ENCODE results near the gene CMSS1.

The CMSS1 gene

GRCh38 chr3:100171211-100171914, 353.7 kb downstream of the CMSS1 start:
- POLR2A ChIA-PET = no interaction called here
- TF ChIP-seq CTCF (IDR thresholded peaks at IDR 0.05; ENCODE audit: control extremely low read depth, extremely low read depth, low read depth, missing control alignments) = no peak
- DNase-seq (ENCODE audit: extremely low spot score) = no peak
- CTCF ChIA-PET = interaction anchor here (1.1 to 1.2 kb wide), 2 partner anchors 16 to 67 kb away, joined by 3 read pairs; no protein-coding TSS in a partner anchor

DNA sequence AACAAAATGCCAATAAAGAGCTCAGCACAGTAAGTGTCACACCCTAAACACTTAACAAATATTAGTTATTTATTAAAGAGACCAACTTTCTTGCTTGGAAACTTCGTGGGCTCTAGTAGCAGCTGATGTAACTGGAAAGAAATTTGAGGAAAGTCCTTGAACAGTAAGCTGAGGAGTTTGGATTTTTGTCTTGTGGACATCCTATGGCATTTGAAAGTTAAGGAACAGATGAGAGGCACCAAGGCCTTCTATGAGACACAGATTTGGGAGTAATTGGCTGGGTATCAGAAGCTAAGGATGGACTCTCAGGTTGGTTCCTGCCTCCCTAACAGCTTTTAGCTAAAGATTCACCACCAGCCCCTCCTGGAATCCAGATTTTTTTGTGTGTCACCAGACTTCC, 356.3 kb downstream of the CMSS1 start:
- no peak for DNase-seq (ENCODE audit: extremely low spot score)
- no peak for TF ChIP-seq CTCF (IDR thresholded peaks at IDR 0.05; ENCODE audit: control extremely low read depth, extremely low read depth, low read depth, missing control alignments)
- CTCF ChIA-PET = interaction anchor here (1.0 to 1.7 kb wide), 4 partner anchors 11 to 342 kb away, joined by 3 to 7 read pairs (median 5); no protein-coding TSS in a partner anchor
- POLR2A ChIA-PET = no interaction called here

GRCh38 chr3:100175637-100176280, 358.1 kb downstream of the CMSS1 start:
- no peak for DNase-seq (ENCODE audit: extremely low spot score)
- ChIA-PET CTCF (interaction anchor here (0.6 to 1.5 kb wide), 5 partner anchors 10 to 333 kb away, joined by 3 to 6 read pairs (median 3); no protein-coding TSS in a partner anchor), POLR2A (no interaction called here)
- TF ChIP-seq CTCF (IDR thresholded peaks at IDR 0.05; ENCODE audit: control extremely low read depth, extremely low read depth, low read depth, missing control alignments) = no peak

GRCh38 chr3:100179692-100180349, 362.2 kb downstream of the CMSS1 start:
- ChIA-PET POLR2A (no interaction called here), CTCF (no interaction called here)
- no peak for TF ChIP-seq CTCF (IDR thresholded peaks at IDR 0.05; ENCODE audit: control extremely low read depth, extremely low read depth, low read depth, missing control alignments)
- DNase-seq (ENCODE audit: extremely low spot score) = no peak

DNA sequence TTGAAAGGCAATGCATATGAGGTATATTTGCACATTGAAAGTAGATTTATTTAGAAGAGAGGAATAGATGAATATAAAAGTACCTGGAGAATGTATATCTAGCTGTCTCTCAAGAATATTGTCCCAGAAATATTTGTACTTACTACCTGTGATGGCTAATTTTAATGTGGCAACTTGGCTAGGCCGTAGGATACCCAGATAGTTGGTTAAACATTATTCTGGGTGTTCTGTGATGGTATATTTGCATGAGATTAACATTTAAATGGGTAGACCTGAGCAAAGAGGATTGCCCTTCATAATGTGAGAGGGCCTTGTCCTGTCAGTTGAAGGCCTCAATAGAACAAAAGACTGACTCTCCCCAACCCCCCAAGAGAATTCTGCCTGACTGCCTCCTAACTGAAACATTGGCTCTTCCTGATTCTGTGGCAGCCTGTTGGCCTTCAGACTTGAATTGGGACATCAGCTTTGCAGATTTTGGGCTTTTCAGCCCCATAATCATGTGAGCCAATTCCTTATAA, 366.0 kb downstream of the CMSS1 start:
- TF ChIP-seq CTCF (IDR thresholded peaks at IDR 0.05; ENCODE audit: control extremely low read depth, extremely low read depth, low read depth, missing control alignments) = no peak
- DNase-seq (ENCODE audit: extremely low spot score) = no peak
- CTCF ChIA-PET = no interaction called here

DNA sequence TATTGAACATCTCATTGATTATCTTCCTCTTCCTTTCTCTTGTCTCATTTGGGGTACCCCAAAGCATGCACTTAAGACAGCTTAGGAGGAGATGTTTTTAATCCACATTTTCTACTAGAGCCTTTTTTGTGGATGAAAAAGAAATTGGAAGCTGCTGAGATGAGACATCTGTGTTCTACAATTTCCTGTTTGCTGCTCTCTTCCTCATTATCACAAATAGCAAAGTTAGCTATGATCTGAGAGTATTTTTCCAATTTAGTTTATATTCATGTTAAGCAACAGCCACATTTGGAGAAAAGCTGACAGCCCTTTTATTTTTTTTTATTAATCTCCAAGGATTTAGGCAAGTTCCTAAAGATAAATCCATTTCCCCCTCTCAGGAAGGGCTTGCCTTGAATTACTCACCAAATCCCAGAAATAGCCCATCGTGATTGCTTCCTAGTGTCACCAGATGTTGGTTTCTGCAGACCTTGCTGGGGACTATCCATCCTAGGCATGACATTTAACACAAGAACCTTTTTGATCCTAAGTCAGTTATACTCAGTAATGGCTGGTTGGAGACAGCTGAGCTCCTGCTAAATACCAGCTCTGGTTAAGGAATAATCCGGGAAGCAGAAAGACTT, 367.4 kb downstream of the CMSS1 start:
- ChIA-PET CTCF (interaction anchor here (1.1 kb wide), 1 partner anchor 10 kb away, joined by 3 read pairs; no protein-coding TSS in a partner anchor), POLR2A (no interaction called here)

More for the DNA sequence above, 366.0 kb downstream of the CMSS1 start:
- POLR2A ChIA-PET = no interaction called here

More for the DNA sequence above, 367.4 kb downstream of the CMSS1 start:
- TF ChIP-seq CTCF (IDR thresholded peaks at IDR 0.05; ENCODE audit: control extremely low read depth, extremely low read depth, low read depth, missing control alignments) = no peak
- DNase-seq (ENCODE audit: extremely low spot score) = no peak
